ENCODE measurements around the gene AQP5.

AQP5 gene

DNA sequence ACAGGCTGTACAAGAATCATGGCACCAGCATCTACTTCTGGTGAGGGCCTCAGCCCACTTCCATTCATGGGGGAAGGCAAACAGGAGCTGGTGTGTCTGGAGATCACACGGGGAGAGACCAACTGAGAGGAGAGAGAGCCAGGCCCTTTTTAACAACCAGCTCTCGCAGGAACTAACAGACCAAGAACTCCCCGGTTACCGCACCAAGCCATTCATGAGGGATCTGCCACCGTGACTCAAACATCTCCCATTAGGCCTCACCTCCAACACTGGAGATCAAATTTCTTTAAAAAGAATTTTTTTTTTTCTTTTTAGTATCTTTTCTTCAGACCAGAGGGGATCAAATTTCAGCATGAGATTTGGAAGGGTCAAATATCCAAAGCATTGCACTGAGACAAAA is 27.9 kb upstream of the AQP5 start:
- no peak overlapping the region for H3K27ac ChIP-seq (replicated peaks)
- TF ChIP-seq GABPA (IDR thresholded peaks at IDR 0.05; ENCODE audit: low read depth): no peak
- H3K27me3 ChIP-seq (ENCODE audit: insufficient read depth, poor library complexity, severe bottlenecking): no peaks in the 10 kb centered on the region
- no peak for DNase-seq (ENCODE audit: low read depth in 1 of 2, low spot score in 1 of 2)
- no peak overlapping the region for H3K4me3 ChIP-seq (replicated peaks; ENCODE audit: insufficient read depth, low read length)

DNA sequence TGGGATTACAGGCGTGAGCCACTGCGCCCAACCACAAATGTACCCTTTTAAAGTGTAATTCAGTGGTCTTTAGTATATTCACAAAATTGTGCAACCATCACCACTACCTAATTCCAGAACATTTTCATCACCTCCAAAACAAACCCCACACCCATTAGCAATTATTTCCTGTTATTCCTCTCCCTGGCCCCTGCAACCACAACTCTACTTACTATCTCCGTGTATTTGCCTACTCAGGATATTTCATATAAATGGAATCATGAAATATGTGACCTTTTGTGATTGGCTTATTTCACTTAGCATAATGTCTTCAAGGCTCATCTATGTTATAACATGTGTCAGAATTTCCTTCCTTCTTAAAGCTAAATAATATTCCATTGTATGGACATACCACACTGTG is 27.2 kb upstream of the AQP5 start:
- Histone ChIP-seq H3K27me3 (ENCODE audit: insufficient read depth, poor library complexity, severe bottlenecking) (no peaks in the 10 kb centered on the region), H3K4me3 (replicated peaks; ENCODE audit: insufficient read depth, low read length) (no peak overlapping the region), H3K27ac (replicated peaks) (no peak overlapping the region)
- no peak for TF ChIP-seq SPI1 (IDR thresholded peaks at IDR 0.05; ENCODE audit: borderline replicate concordance, low read depth)
- DNase-seq (ENCODE audit: low read depth in 1 of 2, low spot score in 1 of 2): no peak

DNA sequence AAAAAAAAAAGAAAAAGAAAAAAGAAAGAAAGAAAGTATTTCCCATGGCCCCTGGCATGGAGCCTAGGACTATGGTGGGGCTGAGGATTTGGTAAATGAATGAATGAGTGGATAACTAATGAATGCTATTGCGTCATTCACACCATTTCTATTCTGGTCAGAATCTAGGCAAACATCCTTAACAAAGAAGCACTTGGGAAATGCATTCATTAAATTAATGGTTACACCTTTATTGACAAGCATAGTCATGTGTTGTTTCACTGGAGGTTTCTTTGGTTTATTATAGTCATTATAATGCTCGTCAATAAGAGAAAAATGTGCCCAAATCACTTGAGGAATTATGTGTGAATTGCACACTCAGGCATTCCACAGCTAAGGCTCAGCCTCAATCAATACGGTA is 24.7 kb upstream of the AQP5 start:
- Histone ChIP-seq H3K27ac (replicated peaks) (no peak overlapping the region), H3K4me3 (replicated peaks; ENCODE audit: insufficient read depth, low read length) (no peak overlapping the region), H3K27me3 (ENCODE audit: insufficient read depth, poor library complexity, severe bottlenecking) (no peaks in the 10 kb centered on the region)
- no peak for DNase-seq (ENCODE audit: low read depth in 1 of 2, low spot score in 1 of 2)
- TF ChIP-seq, protein P1, sequence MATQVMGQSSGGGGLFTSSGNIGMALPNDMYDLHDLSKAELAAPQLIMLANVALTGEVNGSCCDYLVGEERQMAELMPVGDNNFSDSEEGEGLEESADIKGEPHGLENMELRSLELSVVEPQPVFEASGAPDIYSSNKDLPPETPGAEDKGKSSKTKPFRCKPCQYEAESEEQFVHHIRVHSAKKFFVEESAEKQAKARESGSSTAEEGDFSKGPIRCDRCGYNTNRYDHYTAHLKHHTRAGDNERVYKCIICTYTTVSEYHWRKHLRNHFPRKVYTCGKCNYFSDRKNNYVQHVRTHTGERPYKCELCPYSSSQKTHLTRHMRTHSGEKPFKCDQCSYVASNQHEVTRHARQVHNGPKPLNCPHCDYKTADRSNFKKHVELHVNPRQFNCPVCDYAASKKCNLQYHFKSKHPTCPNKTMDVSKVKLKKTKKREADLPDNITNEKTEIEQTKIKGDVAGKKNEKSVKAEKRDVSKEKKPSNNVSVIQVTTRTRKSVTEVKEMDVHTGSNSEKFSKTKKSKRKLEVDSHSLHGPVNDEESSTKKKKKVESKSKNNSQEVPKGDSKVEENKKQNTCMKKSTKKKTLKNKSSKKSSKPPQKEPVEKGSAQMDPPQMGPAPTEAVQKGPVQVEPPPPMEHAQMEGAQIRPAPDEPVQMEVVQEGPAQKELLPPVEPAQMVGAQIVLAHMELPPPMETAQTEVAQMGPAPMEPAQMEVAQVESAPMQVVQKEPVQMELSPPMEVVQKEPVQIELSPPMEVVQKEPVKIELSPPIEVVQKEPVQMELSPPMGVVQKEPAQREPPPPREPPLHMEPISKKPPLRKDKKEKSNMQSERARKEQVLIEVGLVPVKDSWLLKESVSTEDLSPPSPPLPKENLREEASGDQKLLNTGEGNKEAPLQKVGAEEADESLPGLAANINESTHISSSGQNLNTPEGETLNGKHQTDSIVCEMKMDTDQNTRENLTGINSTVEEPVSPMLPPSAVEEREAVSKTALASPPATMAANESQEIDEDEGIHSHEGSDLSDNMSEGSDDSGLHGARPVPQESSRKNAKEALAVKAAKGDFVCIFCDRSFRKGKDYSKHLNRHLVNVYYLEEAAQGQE (IDR thresholded peaks at IDR 0.05; ENCODE audit: insufficient replicate concordance, low read depth): no peak
- TF ChIP-seq GABPA (IDR thresholded peaks at IDR 0.05; ENCODE audit: low read depth): no peak
- no peak for TF ChIP-seq POLR2AphosphoS5 (IDR thresholded peaks at IDR 0.05; ENCODE audit: low read depth)
- TF ChIP-seq, protein P2, sequence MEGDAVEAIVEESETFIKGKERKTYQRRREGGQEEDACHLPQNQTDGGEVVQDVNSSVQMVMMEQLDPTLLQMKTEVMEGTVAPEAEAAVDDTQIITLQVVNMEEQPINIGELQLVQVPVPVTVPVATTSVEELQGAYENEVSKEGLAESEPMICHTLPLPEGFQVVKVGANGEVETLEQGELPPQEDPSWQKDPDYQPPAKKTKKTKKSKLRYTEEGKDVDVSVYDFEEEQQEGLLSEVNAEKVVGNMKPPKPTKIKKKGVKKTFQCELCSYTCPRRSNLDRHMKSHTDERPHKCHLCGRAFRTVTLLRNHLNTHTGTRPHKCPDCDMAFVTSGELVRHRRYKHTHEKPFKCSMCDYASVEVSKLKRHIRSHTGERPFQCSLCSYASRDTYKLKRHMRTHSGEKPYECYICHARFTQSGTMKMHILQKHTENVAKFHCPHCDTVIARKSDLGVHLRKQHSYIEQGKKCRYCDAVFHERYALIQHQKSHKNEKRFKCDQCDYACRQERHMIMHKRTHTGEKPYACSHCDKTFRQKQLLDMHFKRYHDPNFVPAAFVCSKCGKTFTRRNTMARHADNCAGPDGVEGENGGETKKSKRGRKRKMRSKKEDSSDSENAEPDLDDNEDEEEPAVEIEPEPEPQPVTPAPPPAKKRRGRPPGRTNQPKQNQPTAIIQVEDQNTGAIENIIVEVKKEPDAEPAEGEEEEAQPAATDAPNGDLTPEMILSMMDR (IDR thresholded peaks at IDR 0.05; ENCODE audit: insufficient read depth, low read length): no peak
- no peak for TF ChIP-seq SPI1 (IDR thresholded peaks at IDR 0.05; ENCODE audit: borderline replicate concordance, low read depth)

DNA sequence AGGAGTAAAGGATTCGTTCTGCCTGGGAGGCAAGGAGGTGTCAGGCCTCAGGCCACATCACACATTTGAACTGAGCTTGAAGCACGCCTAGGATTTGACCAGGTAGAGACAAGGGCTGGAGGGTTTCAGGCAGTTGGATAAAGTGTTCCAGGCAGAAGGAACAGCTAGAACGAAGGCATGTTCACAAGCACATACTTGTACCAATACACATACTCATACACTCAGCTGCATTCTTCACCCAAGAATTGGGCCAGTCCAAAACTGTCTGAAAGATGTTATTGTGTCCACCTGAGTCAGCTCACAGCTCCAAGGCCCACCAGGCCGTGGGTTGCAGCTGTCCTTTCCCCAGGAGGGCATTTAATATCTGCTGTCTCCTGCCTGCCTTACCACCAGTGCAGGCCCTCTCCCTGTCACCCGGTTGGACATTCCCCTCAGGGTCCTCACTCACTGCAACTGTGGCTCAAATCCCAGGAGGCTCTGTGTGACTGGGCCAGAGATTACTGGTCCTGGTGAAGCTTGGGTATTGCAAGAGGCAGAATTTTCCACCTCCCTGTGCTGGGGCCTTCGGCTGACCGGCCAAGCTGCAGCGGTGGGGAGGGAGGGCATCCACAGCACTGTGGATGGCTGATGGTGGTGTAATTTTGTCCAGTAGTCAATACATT is 23.9 kb upstream of the AQP5 start:
- TF ChIP-seq, protein P1 (IDR thresholded peaks at IDR 0.05; ENCODE audit: insufficient replicate concordance, low read depth): no peak
- Histone ChIP-seq H3K27me3 (ENCODE audit: insufficient read depth, poor library complexity, severe bottlenecking) (no peaks in the 10 kb centered on the region), H3K4me3 (replicated peaks; ENCODE audit: insufficient read depth, low read length) (no peak overlapping the region), H3K27ac (replicated peaks) (no peak overlapping the region)
- DNase-seq (ENCODE audit: low read depth in 1 of 2, low spot score in 1 of 2): no peak

DNA sequence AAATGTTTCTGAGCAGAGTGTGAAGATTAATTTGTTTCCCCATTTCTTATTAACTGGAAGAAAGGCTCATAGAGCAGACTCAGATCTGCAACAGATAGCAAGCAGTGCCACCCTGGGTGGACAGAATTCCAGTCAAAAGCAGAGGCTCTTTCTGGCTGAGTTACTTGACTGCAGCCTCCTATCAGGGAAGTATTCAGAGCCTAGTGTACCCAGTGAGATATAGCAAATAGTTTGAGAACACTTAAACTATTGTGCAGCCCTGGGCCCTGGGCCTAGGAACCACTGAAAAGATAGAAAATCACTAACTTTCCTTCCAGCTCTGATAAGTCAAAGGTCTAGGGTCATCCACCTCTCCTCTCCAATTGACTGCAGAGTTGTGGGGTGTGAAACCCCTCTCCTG is 22.4 kb upstream of the AQP5 start:
- TF ChIP-seq GABPA (IDR thresholded peaks at IDR 0.05; ENCODE audit: low read depth) (no peak), POLR2AphosphoS5 (IDR thresholded peaks at IDR 0.05; ENCODE audit: low read depth) (no peak)
- TF ChIP-seq, protein P1 (IDR thresholded peaks at IDR 0.05; ENCODE audit: insufficient replicate concordance, low read depth): no peak
- TF ChIP-seq, protein P2 (IDR thresholded peaks at IDR 0.05; ENCODE audit: insufficient read depth, low read length): no peak
- no peak overlapping the region for H3K27ac ChIP-seq (replicated peaks)

More for the DNA sequence above, 22.4 kb upstream of the AQP5 start:
- Histone ChIP-seq H3K27me3 (ENCODE audit: insufficient read depth, poor library complexity, severe bottlenecking) (no peaks in the 10 kb centered on the region), H3K4me3 (replicated peaks; ENCODE audit: insufficient read depth, low read length) (no peak overlapping the region)
- DNase-seq (ENCODE audit: low read depth in 1 of 2, low spot score in 1 of 2): no peak

Measured in HL-60 (cell line).